Measurements from ENCODE around the gene POTEM.
"Not testable (repeated sequence)": the region's sequence is repeated elsewhere in the genome, so short reads cannot be mapped to it uniquely, and the experiment has no call there.

POTEM gene

DNA sequence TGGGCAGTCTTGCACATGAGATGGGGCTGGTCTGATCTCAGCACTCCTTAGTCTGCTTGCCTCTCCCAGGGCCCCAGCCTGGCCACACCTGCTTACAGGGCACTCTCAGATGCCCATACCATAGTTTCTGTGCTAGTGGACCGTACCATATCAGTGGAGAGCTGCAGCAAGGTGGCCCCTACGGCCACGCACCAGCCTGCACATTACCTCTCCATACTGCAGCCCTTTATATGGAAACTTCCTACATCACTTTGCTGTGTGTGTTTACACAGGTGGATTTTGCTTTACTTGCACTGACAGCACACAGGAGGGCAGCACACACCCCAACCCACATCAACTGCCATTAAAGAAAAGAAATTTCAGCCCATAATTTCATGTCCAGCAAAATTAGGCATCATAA is 35.3 kb downstream of the POTEM start:
- not testable (repeated sequence) for H2AFZ ChIP-seq (ENCODE audit: insufficient read depth, low read length, poor library complexity); H3K79me2 ChIP-seq (ENCODE audit: control insufficient read depth, insufficient read depth, low read length, poor library complexity); H4K12ac ChIP-seq (ENCODE audit: low read depth, low read length); H2BK120ac ChIP-seq (ENCODE audit: insufficient read depth, low read length, poor library complexity); H3K14ac ChIP-seq (ENCODE audit: low read length); H3K18ac ChIP-seq (ENCODE audit: low read length); H3K4me2 ChIP-seq (ENCODE audit: low read length); DNase-seq; H2AK5ac ChIP-seq (ENCODE audit: low read length); H4K91ac ChIP-seq (ENCODE audit: low read depth, low read length); H3K4me3 ChIP-seq (ENCODE audit: low read depth, low read length); H3K4ac ChIP-seq (ENCODE audit: low read depth, low read length); H3K23ac ChIP-seq (ENCODE audit: low read length); H3K9me3 ChIP-seq (ENCODE audit: insufficient read depth, low read depth, low read length); H3K36me3 ChIP-seq (ENCODE audit: control insufficient read depth in 1 of 2, insufficient read depth in 2 of 2, low read length in 2 of 2); H3K27ac ChIP-seq (ENCODE audit: low read depth, low read length); H2BK12ac ChIP-seq (ENCODE audit: low read length); H3K79me1 ChIP-seq (ENCODE audit: low read length); H3K27me3 ChIP-seq (ENCODE audit: insufficient read depth, low read length); H3K9ac ChIP-seq (ENCODE audit: low read length); H4K8ac ChIP-seq (ENCODE audit: low read depth, low read length); H2BK5ac ChIP-seq (ENCODE audit: low read depth, low read length, poor library complexity); H3K4me1 ChIP-seq (ENCODE audit: control insufficient read depth in 1 of 2, insufficient read depth in 2 of 2, low read length in 2 of 2)
- WGBS (ENCODE audit: extremely low coverage, insufficient coverage, insufficient read length): no CpG with 5 or more reads among the region's 3 CpGs

DNA sequence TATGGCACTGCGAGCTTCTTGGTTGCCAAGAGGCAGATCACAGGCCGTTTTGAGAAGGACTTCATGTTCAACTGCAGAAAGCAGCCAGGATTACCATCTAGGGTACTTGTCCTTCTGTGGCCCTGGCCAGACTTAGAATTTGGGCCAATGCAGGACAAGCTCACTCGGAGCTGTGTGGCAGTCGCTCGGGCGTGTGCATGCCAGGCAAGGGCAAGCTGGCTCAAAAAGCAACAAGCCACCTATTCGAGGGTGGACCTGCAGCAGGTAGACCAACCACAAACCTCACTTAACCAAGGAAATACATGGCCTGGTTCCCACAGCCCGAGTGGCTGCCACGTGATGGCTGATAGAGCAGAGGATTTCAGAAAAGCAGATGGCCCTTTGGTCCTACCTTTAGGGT is 39.3 kb downstream of the POTEM start:
- WGBS (ENCODE audit: extremely low coverage, insufficient coverage, insufficient read length): no CpG with 5 or more reads among the region's 9 CpGs
- H3K4ac ChIP-seq (ENCODE audit: low read depth, low read length); H3K79me1 ChIP-seq (ENCODE audit: low read length); H3K4me2 ChIP-seq (ENCODE audit: low read length); H3K23ac ChIP-seq (ENCODE audit: low read length); H2BK120ac ChIP-seq (ENCODE audit: insufficient read depth, low read length, poor library complexity); H2AFZ ChIP-seq (ENCODE audit: insufficient read depth, low read length, poor library complexity); H3K9me3 ChIP-seq (ENCODE audit: insufficient read depth, low read depth, low read length); H3K9ac ChIP-seq (ENCODE audit: low read length); H4K8ac ChIP-seq (ENCODE audit: low read depth, low read length); H3K27me3 ChIP-seq (ENCODE audit: insufficient read depth, low read length); H2AK5ac ChIP-seq (ENCODE audit: low read length); H3K18ac ChIP-seq (ENCODE audit: low read length); H4K91ac ChIP-seq (ENCODE audit: low read depth, low read length); H2BK12ac ChIP-seq (ENCODE audit: low read length); H3K79me2 ChIP-seq (ENCODE audit: control insufficient read depth, insufficient read depth, low read length, poor library complexity); H4K12ac ChIP-seq (ENCODE audit: low read depth, low read length); H3K4me1 ChIP-seq (ENCODE audit: control insufficient read depth in 1 of 2, insufficient read depth in 2 of 2, low read length in 2 of 2); H3K14ac ChIP-seq (ENCODE audit: low read length); H3K36me3 ChIP-seq (ENCODE audit: control insufficient read depth in 1 of 2, insufficient read depth in 2 of 2, low read length in 2 of 2); H3K4me3 ChIP-seq (ENCODE audit: low read depth, low read length); H2BK5ac ChIP-seq (ENCODE audit: low read depth, low read length, poor library complexity); H3K27ac ChIP-seq (ENCODE audit: low read depth, low read length); DNase-seq: not testable (repeated sequence)

DNA sequence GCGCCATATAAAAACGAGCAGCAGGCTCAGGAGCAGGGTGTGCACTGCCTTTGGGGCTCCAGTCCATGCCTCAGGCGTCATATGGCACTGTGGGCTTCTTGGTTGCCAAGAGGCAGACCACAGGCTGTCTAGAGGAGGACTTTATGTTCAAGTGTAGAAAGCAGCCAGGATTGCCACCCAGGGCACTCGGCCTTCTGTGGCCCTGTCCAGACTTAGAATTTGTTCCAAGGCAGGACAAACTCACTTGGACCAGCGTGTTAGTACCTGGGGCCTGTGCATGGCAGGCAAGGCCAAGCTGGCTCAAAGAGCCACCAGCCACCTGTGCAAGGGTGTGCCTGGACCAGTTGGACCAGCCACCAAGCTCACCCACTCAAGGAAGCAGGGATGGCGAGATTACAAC is 40.4 kb downstream of the POTEM start:
- not testable (repeated sequence) for H3K14ac ChIP-seq (ENCODE audit: low read length); H4K91ac ChIP-seq (ENCODE audit: low read depth, low read length); H3K27ac ChIP-seq (ENCODE audit: low read depth, low read length); H2AK5ac ChIP-seq (ENCODE audit: low read length); H3K18ac ChIP-seq (ENCODE audit: low read length); H3K27me3 ChIP-seq (ENCODE audit: insufficient read depth, low read length); H3K79me1 ChIP-seq (ENCODE audit: low read length); H3K4me2 ChIP-seq (ENCODE audit: low read length); H3K9ac ChIP-seq (ENCODE audit: low read length); H3K9me3 ChIP-seq (ENCODE audit: insufficient read depth, low read depth, low read length); H2BK120ac ChIP-seq (ENCODE audit: insufficient read depth, low read length, poor library complexity); H4K8ac ChIP-seq (ENCODE audit: low read depth, low read length); H3K79me2 ChIP-seq (ENCODE audit: control insufficient read depth, insufficient read depth, low read length, poor library complexity); H3K36me3 ChIP-seq (ENCODE audit: control insufficient read depth in 1 of 2, insufficient read depth in 2 of 2, low read length in 2 of 2); H2BK5ac ChIP-seq (ENCODE audit: low read depth, low read length, poor library complexity); H3K4me3 ChIP-seq (ENCODE audit: low read depth, low read length); H3K4ac ChIP-seq (ENCODE audit: low read depth, low read length); DNase-seq; H4K12ac ChIP-seq (ENCODE audit: low read depth, low read length); H2AFZ ChIP-seq (ENCODE audit: insufficient read depth, low read length, poor library complexity); H3K4me1 ChIP-seq (ENCODE audit: control insufficient read depth in 1 of 2, insufficient read depth in 2 of 2, low read length in 2 of 2); H3K23ac ChIP-seq (ENCODE audit: low read length); H2BK12ac ChIP-seq (ENCODE audit: low read length)
- no CpG with 5 or more reads among the region's 6 CpGs for WGBS (ENCODE audit: extremely low coverage, insufficient coverage, insufficient read length)

DNA sequence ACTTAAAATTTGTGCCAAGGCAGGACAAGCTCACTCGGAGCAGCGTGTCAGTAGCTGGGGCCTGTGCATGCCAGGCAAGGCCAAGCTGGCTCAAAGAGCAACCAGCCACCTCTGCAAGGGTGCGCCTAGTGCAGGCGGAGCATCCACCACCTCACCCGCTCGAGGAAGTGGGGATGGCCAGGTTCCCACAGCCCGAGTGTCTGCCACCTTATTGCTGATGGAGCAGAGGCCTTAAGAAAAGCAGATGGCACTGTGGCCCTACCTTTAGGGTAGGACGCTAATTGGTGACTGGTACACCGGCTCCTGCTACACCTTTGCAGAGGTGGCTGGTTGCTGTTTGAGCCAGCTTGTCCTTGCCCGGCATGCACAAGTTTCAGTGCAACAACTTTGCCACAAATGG is 43.8 kb downstream of the POTEM start:
- H3K36me3 ChIP-seq (ENCODE audit: control insufficient read depth in 1 of 2, insufficient read depth in 2 of 2, low read length in 2 of 2); H3K18ac ChIP-seq (ENCODE audit: low read length); H3K14ac ChIP-seq (ENCODE audit: low read length); H3K4me1 ChIP-seq (ENCODE audit: control insufficient read depth in 1 of 2, insufficient read depth in 2 of 2, low read length in 2 of 2); H3K79me1 ChIP-seq (ENCODE audit: low read length); H4K12ac ChIP-seq (ENCODE audit: low read depth, low read length); H2BK5ac ChIP-seq (ENCODE audit: low read depth, low read length, poor library complexity); H2BK12ac ChIP-seq (ENCODE audit: low read length); H3K4me3 ChIP-seq (ENCODE audit: low read depth, low read length); H2AK5ac ChIP-seq (ENCODE audit: low read length); H3K4ac ChIP-seq (ENCODE audit: low read depth, low read length); H3K79me2 ChIP-seq (ENCODE audit: control insufficient read depth, insufficient read depth, low read length, poor library complexity); H3K27ac ChIP-seq (ENCODE audit: low read depth, low read length); DNase-seq; H3K4me2 ChIP-seq (ENCODE audit: low read length); H3K9me3 ChIP-seq (ENCODE audit: insufficient read depth, low read depth, low read length); H2BK120ac ChIP-seq (ENCODE audit: insufficient read depth, low read length, poor library complexity); H2AFZ ChIP-seq (ENCODE audit: insufficient read depth, low read length, poor library complexity); H3K27me3 ChIP-seq (ENCODE audit: insufficient read depth, low read length); H3K9ac ChIP-seq (ENCODE audit: low read length); H4K8ac ChIP-seq (ENCODE audit: low read depth, low read length); H4K91ac ChIP-seq (ENCODE audit: low read depth, low read length); H3K23ac ChIP-seq (ENCODE audit: low read length): not testable (repeated sequence)
- no CpG with 5 or more reads among the region's 10 CpGs for WGBS (ENCODE audit: extremely low coverage, insufficient coverage, insufficient read length)

Measured in trophoblast cell (in vitro differentiated cells and primary cell).